COLO668 (cell line): ENCODE measurements around the gene DNAJB8.
A peak's percentile ranks its signal among the peaks of the same experiment; 100 is the strongest.

Experiments used
- DNase-seq: peaks from one replicate; lab custom pipeline; 2025; ENCODE audit not compliant: unreplicated experiment; lab: John Stamatoyannopoulos, UW

DNAJB8 gene

DNA sequence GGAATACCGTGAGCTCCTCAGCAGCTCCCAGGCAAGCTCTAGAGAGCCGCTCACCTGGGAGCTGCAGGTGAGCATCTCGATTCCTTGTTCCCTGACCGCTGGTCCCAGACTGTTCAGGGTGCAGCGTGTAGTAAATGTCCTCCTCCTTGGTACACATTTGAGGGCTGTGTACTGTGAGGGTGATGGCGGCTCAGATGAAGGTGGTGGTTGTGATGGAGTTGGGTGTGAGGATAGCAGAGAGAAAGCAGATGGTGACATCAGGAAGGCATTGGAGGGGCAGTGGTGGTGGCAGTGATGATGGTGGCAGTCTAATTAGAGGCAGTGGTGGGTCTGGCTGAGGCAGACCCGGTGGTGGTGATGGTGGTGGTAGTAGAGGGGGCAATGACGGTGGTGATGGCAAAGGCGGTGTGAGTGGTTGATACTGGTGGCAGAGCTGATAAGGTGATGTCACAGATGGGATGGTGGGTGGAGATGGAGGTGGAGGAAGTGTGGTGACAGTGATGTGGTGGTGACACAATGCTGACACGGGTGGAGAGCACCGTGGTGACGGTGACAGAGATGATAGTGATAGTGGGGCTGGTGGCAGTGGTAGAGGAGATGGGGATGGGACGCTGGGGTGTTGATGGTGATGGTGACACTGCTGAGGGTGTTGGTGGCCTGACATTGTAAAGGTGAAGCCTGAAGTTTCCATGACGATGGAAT, at the start of gene DNAJB8:
TSS of gene DNAJB8 (minus strand) at position 51 of the 702 bp plus-strand sequence. CDS start 3,645 bp downstream, outside the sequence.
- DNase-seq, result no peak

DNA sequence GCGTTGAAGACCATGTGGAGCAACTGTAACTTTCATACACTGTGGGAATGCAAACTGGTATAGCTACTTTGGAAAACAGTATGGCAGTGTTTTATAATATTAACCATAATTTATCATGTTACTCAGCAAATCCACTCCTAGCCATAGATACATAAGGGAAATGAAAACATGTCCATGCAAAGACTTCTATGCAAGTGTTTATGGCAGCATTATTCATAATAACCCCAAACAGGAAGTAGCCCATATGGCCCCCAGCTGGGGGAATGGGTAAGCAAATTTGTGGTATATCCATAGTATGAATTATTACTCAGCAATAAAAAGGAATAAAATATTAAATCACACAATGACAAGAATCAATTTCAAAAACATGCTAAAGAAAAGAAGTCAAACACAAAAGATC, 49.3 kb upstream of the DNAJB8 start:
- DNase-seq, result no peak

DNA sequence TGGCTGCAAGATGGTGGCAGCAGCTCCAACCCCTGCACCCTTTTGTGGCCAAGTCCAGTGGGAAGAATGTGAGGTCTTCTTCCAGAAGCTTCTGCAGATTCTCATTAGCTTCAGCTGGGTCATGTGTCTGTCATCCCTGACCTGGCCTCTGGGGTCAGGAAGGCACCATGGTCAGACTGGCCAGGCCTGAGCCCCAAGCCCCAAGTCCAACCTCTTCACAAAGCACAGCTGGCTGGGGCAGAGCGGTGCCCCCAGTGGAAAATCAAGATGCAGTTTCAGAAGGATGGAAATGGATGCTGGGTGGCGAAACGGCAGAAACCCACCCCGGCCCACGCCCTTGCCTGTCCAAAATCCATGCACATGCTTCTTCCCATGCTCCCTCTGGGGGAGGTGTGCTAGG, 42.2 kb upstream of the DNAJB8 start:
- DNase-seq, result no peak

DNA sequence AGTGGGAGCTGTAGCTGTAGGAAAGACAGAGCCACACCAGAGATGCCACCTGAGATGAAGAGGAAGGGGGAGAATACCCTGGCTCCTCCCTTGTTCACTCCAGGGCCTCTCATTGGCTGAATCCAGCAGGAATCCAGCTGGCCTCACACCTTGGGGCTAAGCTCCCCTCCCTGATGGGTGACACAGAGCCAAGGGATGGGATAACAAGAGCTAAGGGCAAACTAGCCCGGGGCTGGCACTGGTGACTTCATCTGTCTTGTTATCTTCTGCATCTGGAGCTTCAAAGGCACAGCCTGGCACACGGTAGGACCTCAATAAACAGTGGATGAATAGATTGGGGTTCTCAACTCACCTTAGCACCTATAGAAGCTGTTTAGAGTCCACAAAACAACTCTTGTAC, 40.1 kb upstream of the DNAJB8 start:
- no peak for DNase-seq

DNA sequence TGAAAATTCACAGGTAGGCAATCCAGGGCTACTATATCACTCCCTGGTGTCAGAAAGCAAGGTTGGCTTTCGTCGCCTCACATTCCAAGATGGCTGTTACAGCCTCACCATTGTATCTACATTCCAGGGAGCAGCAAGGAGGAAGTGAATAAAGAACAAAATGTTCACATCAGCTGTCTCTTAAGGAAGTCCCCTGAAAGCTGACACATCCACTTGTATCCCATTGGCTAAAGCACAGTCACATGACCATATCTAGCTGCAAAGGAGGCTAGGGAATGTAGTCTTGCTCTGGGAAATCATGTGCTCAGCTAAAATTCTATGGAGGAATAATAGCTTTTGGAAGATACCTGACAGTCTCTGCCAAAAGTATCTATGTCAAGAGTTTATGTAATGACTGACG, 39.1 kb upstream of the DNAJB8 start:
- no peak for DNase-seq

- DNase-seq, result no peak
These were observed 38.5 kb upstream of the DNAJB8 start for GRCh38 chr3:128504963-128505730.

DNA sequence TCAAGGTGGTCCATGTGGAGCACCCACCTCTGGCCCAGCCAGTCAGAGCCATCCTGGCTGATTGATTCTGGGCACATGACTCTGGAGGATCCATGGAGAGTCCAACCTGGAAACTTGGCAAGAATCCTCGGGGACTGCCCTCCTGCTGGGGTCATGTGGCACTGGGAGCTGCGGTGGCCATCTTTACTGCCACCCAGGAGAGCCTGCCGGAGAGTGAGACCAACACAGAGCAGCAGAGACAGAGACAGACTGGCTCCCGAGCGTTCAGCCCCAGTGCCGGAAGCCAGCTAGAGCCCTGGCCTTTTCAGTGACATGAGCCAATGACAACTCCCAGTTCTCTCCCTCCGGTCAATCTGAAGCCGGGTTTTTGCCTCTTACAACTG, 37.8 kb upstream of the DNAJB8 start:
- no peak for DNase-seq

GRCh38 chr3:128503751-128504532, 37.3 kb upstream of the DNAJB8 start:
- no peak for DNase-seq

DNA sequence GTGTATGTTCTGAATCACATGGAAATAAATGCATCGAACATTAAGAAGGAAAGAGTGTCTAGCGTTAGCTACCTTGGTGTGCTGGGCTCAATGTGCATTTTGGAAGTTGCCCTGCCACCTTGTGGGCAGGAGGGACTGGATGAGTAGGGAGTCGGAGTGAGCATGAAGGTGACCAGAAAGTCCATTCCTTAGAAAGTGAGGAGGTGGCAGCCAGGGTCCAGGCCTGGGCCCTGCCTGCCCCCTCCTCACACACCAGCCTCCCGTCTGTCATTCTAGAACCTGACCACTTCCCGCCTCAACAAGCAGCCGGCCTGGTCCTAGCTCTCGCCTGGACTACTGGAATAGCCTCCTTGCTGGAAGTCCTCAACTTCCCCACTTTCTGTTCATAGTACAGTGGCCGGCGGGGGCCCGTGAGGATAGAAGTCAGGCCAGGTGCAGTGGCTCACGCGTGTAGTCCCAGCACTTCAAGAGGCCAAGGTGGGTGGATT, 36.5 kb upstream of the DNAJB8 start:
- DNase-seq, result no peak

- no peak for DNase-seq
These were observed 36.0 kb upstream of the DNAJB8 start for GRCh38 chr3:128502712-128503111.

GRCh38 chr3:128501431-128501830, 34.7 kb upstream of the DNAJB8 start:
- DNase-seq, result no peak

GRCh38 chr3:128500556-128500955, 33.9 kb upstream of the DNAJB8 start:
- no peak for DNase-seq

DNA sequence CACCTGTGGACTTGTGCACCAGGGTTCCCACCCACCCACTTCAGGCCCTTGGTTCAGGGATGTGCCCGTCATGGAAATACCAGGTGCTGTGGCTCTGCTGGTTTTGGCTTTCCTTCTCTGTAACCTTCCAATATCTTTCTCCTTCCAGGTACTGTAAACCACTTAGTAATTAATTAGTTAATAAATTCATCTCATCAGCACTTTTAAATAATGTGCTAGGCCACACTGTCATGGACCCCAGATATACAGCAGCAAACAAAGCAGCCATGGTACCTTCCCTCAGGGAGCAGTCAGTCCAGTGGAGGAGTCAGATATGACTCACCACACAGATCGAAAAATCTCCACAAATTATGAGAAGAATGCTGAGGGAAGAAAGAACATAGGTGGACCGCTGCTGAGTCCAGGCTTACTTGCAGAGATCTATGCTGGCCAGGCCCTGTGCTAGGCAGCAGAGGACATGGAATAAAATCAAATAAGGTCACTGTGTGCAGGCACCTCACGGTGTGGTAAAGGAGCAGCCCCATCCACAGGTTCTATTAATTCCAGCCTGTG, 33.1 kb upstream of the DNAJB8 start:
- no peak for DNase-seq

DNA sequence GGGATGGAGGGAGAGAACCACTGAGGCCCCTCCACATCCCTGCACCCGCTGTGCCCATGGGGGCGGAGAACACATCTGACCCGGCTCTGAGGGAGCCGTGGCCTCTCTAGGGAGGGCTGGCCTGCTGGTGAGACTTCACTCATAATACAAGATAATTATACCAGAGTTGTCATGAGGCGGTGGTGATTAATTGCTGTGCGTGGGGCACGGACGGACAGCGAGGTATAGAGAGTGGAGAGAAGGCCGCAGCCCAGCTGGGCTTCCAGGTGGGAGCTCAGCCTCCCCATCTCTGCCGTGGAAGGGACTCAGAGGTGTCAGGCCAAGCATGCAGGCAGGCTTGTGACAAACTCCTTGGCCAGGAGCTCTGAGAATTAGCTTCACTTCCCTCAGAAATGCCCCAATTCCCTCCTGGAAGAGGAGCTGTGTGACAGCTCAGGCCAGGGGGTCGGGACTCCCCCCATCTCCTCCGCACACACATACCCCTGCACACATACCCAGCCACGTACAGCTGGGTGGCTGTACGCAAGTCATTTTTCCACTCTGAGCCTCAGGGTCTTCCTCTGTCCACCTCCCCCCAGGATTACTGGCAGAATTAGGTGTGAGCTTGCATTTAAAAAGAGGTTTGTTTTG, 32.3 kb upstream of the DNAJB8 start:
- no peak for DNase-seq

DNA sequence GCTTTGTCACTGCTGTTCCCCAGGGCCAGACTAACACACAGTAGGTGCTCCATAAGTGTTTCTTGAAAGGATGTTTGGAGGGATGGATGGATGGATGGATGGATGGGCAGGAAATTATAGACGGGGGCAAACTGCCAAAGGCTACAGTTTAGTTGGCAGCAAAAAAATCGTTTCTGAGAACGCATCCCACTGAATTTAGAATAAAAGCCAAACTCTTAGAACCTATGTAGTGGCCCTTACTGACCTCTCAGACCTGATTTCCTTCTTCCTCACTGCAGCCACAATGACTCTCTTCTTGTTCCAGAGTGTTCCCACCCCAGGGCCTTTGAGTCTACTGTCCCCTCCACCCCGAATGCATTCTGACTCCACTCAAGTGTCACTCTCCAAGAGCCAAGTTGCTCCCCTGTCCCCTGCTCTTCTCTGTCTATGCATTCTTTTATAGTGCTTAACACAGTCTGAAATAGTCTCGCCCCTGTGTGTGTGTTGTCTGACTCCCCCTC, 31.5 kb upstream of the DNAJB8 start:
- no peak for DNase-seq

DNA sequence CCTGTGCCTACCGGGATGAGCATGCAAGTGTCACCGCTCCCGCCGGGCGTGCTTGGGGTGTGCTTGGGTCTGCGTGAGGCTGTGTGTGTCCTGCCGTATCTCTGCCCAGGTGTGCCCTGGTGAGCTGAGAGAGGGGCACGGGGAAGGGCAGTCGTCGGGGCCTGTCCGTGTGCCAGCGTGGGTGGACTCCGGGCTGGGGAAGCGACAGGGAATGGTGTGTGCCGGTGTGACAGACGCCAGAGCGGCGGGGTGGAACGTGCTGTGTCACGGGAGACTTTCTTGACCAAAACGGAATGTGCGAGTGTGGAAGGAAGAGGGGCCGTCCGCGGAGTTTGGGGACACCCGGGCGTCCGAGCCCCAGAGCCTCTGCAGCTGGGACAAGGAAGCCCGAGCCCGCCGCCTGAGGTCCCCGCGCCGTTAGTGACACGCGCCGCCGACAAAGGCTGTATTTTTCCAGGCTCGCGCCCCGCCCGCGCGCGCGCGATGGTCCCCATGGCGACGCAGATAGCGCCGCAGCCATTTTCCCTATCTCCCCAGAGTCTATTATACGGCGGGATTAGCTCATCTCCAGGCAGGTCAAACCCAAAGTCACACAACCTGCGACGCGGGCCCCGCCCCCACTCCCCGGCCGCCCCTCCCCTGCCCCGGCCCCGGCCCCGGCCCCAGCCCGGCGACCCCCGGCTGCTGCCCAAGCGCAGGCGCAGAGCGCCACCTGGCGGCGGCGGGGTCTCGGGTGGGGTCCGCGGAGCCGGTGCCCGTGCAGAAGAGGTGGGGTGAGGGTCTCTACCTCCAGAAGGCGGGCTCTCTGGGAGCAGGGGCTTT, 30.8 kb upstream of the DNAJB8 start:
- peak; percentile 76 for DNase-seq

GRCh38 chr3:128496602-128497304, 30.1 kb upstream of the DNAJB8 start:
- DNase-seq, result peak; percentile 33

DNA sequence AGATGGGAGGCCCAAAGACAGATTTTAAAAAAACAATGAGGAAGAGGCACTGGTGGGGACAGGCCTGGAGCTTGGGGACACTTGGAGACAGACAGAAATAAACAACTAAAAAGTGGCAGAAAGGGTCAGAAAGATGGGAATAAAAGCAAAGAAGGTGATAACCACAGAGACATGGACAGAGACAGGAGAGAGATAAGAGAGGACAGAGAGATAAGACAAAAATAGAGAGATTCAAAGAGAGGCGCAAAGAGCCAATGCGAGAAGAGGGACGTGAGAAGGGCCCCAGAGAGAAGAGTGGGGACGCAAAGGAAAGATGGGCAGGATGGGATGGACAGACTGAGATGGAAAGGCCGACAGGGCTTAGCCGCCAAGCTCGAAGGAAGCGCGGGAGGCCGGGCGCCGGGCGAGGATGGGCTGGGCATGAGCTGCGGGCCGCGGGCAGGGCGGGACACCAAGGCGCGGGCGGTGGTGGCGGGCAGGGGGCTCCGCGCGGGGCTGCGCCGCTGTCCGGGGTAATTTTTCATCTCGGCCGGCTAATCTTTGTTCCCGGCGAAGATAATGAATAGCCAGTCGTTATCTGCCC, 29.4 kb upstream of the DNAJB8 start:
- DNase-seq, result no peak

DNA sequence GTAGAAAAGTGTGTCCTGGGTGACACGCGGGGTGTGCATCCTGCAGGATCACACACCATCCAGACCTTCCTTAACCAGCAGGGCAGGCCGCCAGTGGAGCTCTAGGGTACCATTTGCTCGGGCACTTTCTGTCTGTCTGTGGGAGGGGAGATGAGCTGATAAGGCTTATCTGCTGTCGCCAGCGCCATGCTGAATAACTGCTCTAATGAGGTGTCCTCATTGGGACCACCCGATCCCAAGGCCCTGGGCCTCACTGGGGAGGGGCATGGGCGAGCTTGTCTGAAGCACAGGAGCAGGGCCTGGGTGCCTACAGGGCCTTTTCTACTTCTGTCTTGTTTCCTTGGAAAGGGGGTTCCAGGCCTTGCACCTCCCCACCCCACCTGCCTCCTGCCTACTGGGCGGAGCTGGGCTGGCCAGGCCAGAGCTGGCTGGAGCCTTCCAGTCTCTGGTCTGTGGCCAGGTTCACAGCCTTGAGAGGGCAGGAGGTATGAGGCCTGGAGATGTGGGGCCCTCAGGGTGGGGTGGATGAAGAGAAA, 28.8 kb upstream of the DNAJB8 start:
- DNase-seq, result no peak
